Progenitor cell of endocrine pancreas (in vitro differentiated cells): Measurements from ENCODE around the gene ADAMTSL3. TPM values are rescaled to one million over a fixed set of nuclear protein-coding genes. Genes with fewer than 3 reads are reported as not detected.

Experiments used
- DNase-seq: peaks from one replicate; pipeline ENCODE4 v3.0.0; 2021; ENCODE audit warnings: low spot score; ENCODE audit not compliant: unreplicated experiment
- H3K27ac Mint-ChIP-seq: 2 replicates; pipeline ENCODE4 v1.8.0; 2021; ENCODE audit warnings: mild to moderate bottlenecking, moderate library complexity, mixed read lengths
- H3K27me3 Mint-ChIP-seq: 2 replicates; pipeline ENCODE4 v1.8.0; 2021; ENCODE audit warnings: mixed read lengths
- H3K36me3 Mint-ChIP-seq: 2 replicates; pipeline ENCODE4 v1.8.0; 2022; ENCODE audit warnings: mixed read lengths; ENCODE audit not compliant: insufficient read depth
- H3K4me1 Mint-ChIP-seq: 2 replicates; pipeline ENCODE4 v1.8.0; 2021; ENCODE audit warnings: low read depth, mixed read lengths
- H3K4me3 Mint-ChIP-seq: 2 replicates; pipeline ENCODE4 v1.8.0; 2021; ENCODE audit warnings: low read depth, mild to moderate bottlenecking, moderate library complexity, mixed read lengths
- H3K9me3 Mint-ChIP-seq: 2 replicates; pipeline ENCODE4 v1.8.0; 2021; ENCODE audit warnings: low read depth, mixed read lengths
- CTCF ChIP-seq: fragments of 200-600 bp; sonication (generic); IDR thresholded peaks from one replicate; pipeline ENCODE4 v1.5.0; 2021; ENCODE audit warnings: antibody characterized with exemption, mild to moderate bottlenecking; ENCODE audit not compliant: unreplicated experiment
- total RNA-seq: library from RNA; stranded (reverse); gene quantifications from 2 replicates; pipeline ENCODE4 v1.2.1, GENCODE V29; 2021

The ADAMTSL3 gene
- total RNA-seq, 1 donor from 2014 or later, result 0.24 TPM

GRCh38 chr15:83626171-83626802 lies 27.6 kb upstream of the ADAMTSL3 start:
- Mint-ChIP-seq H3K4me3 (no peak overlapping the region), H3K27ac (no peak overlapping the region), H3K27me3 (no peaks in the 10 kb centered on the region), H3K36me3 (no peaks in the 10 kb centered on the region), H3K9me3 (peaks cover 6% of the 10 kb centered on the region), H3K4me1 (peaks cover 2% of the 10 kb centered on the region)
- no peak for TF ChIP-seq CTCF
- DNase-seq, result no peak

GRCh38 chr15:83631534-83631933 lies 22.4 kb upstream of the ADAMTSL3 start:
- peaks cover under 1% of the 10 kb centered on the region for H3K4me1 Mint-ChIP-seq
- DNase-seq, result no peak
- no peak for TF ChIP-seq CTCF
- peaks cover 6% of the 10 kb centered on the region for H3K27me3 Mint-ChIP-seq
- no peaks in the 10 kb centered on the region for H3K36me3 Mint-ChIP-seq
- H3K27ac Mint-ChIP-seq, result no peak overlapping the region
- no peak overlapping the region for H3K4me3 Mint-ChIP-seq
- H3K9me3 Mint-ChIP-seq, result peaks cover 10% of the 10 kb centered on the region

- H3K4me3 Mint-ChIP-seq, result no peak overlapping the region
- no peak overlapping the region for H3K27ac Mint-ChIP-seq
- peaks cover 21% of the 10 kb centered on the region for H3K27me3 Mint-ChIP-seq
- DNase-seq, result no peak
- TF ChIP-seq CTCF, result no peak
- H3K4me1 Mint-ChIP-seq, result no peaks in the 10 kb centered on the region
- H3K9me3 Mint-ChIP-seq, result peaks cover 16% of the 10 kb centered on the region
- no peaks in the 10 kb centered on the region for H3K36me3 Mint-ChIP-seq
Measured at GRCh38 chr15:83643201-83643600, 10.7 kb upstream of the ADAMTSL3 start.

DNA sequence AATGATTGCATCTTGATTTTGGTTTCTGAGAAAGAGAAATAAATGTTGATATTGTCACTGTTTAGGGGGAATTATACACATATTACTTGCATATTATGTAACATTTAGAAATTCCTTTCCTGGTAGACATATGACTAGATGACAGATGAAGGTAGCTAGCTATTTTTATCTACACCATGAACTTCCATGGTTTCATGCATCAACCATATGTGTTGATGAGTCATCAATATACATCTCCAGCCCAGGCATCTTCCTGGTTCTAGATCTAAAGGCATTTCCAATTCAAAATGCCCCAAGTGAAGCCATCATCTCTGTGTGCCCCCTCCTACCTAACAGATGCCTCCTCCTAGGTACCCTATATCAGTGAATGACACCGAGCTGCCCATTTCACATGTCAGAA lies 9.5 kb upstream of the ADAMTSL3 start:
- DNase-seq, result no peak
- H3K4me3 Mint-ChIP-seq, result no peak overlapping the region
- H3K27ac Mint-ChIP-seq, result no peak overlapping the region
- peaks cover 27% of the 10 kb centered on the region for H3K27me3 Mint-ChIP-seq
- H3K4me1 Mint-ChIP-seq, result no peaks in the 10 kb centered on the region
- H3K36me3 Mint-ChIP-seq, result no peaks in the 10 kb centered on the region
- peaks cover 10% of the 10 kb centered on the region for H3K9me3 Mint-ChIP-seq
- no peak for TF ChIP-seq CTCF

DNA sequence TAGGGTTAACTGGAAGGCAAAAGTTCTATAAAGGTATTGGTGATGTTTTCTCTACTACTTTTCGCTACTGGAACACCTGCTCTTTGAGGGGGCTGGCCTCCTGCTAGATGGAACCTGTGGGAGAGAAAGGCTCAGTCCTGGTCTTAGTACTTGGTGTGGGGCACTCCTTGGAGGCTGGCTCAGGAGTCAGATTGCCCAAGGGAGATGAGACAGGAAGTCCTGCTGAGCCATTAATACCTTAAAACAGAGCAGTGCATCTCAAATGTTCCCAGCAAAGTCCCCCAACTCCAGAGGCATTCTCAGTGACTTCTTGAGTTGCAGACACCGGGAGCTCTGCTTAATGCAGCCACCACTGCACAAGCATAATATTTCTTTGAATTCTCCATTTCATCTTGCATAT lies 3.1 kb upstream of the ADAMTSL3 start:
- Mint-ChIP-seq H3K27me3 (peaks cover 58% of the 10 kb centered on the region), H3K36me3 (no peaks in the 10 kb centered on the region)
- no peak for TF ChIP-seq CTCF

More for the DNA sequence above, 3.1 kb upstream of the ADAMTSL3 start:
- H3K4me1 Mint-ChIP-seq, result no peaks in the 10 kb centered on the region
- H3K4me3 Mint-ChIP-seq, result no peak overlapping the region
- no peaks in the 10 kb centered on the region for H3K9me3 Mint-ChIP-seq
- DNase-seq, result no peak
- H3K27ac Mint-ChIP-seq, result no peak overlapping the region
